Esophagus squamous epithelium (tissue), 4 donors: ENCODE data around the gene FHOD3.

Experiments
- CTCF ChIP-seq, 6 experiments: fragments of 450-650 bp in 4 of 6; fragments of 200-600 bp in 2 of 6; sonication (generic) in 2 of 6; IDR thresholded peaks; one replicate each; pipeline ENCODE4 v1.5.1; 2016 to 2019; ENCODE audit warnings: antibody characterized with exemption in 6 of 6, mild to moderate bottlenecking in 4 of 6, moderate library complexity in 4 of 6
- POLR2A ChIP-seq, 4 donors: fragments of 450-650 bp; IDR thresholded peaks; one replicate each; pipeline ENCODE4 v1.6.1; 2017; ENCODE audit warnings: antibody characterized with exemption in 4 of 4, mild to moderate bottlenecking in 4 of 4, moderate library complexity in 3 of 4

GRCh38 chr18:36490897-36491296, 193.4 kb downstream of the FHOD3 start:
- TF ChIP-seq CTCF (IDR thresholded peaks at IDR 0.05) (no peak), POLR2A (IDR thresholded peaks at IDR 0.05) (no peak)
